HEK293 (cell line): Measurements from ENCODE around the gene RPTN.

Experiments
- EGR2 ChIP-seq: fragments of 450-650 bp; formaldehyde crosslinking; IDR thresholded peaks from 2 replicates; pipeline ENCODE4 v1.5.1; 2016; ENCODE audit warnings: low read depth, missing biosample characterization, missing genetic modification characterization
- IKZF3 ChIP-seq: fragments of 450-650 bp; IDR thresholded peaks from 2 replicates; pipeline ENCODE4 v1.5.0; 2018; ENCODE audit warnings: missing biosample characterization, mild to moderate bottlenecking, missing genetic modification characterization, moderate library complexity
- REPIN1 ChIP-seq: fragments of 450-650 bp; formaldehyde crosslinking; IDR thresholded peaks from 2 replicates; pipeline ENCODE4 v1.5.1; 2017; ENCODE audit warnings: missing biosample characterization, missing genetic modification characterization, low read depth
- SALL2 ChIP-seq: fragments of 450-650 bp; formaldehyde crosslinking; IDR thresholded peaks from 2 replicates; pipeline ENCODE4 v1.5.0; 2017; ENCODE audit warnings: missing biosample characterization, mild to moderate bottlenecking, missing genetic modification characterization, borderline replicate concordance
- SP2 ChIP-seq: fragments of 450-650 bp; formaldehyde crosslinking; IDR thresholded peaks from 2 replicates; pipeline ENCODE4 v1.5.1; 2016; ENCODE audit warnings: missing biosample characterization, missing genetic modification characterization
- SP3 ChIP-seq: fragments of 450-650 bp; formaldehyde crosslinking; IDR thresholded peaks from 2 replicates; pipeline ENCODE4 v1.5.1; 2016; ENCODE audit warnings: missing biosample characterization, missing genetic modification characterization
- YY1 ChIP-seq: fragments of 450-650 bp; formaldehyde crosslinking; IDR thresholded peaks from 2 replicates; pipeline ENCODE4 v1.5.1; 2018; ENCODE audit warnings: missing biosample characterization, missing genetic modification characterization
- ZFP37 ChIP-seq: fragments of 450-650 bp; formaldehyde crosslinking; IDR thresholded peaks from 2 replicates; pipeline ENCODE4 v1.5.1; 2016; ENCODE audit warnings: missing biosample characterization, missing genetic modification characterization
- ZFP69B ChIP-seq: fragments of 450-650 bp; formaldehyde crosslinking; IDR thresholded peaks from 2 replicates; pipeline ENCODE4 v1.5.1; 2016; ENCODE audit warnings: missing biosample characterization, missing genetic modification characterization
- ZNF23 ChIP-seq: fragments of 450-650 bp; formaldehyde crosslinking; IDR thresholded peaks from 2 replicates; pipeline ENCODE4 v1.5.1; 2016; ENCODE audit warnings: missing biosample characterization, missing genetic modification characterization, borderline replicate concordance
- ZNF366 ChIP-seq: fragments of 450-650 bp; formaldehyde crosslinking; conservative IDR thresholded peaks from 2 replicates; pipeline ENCODE4 v1.5.1; 2016; ENCODE audit warnings: missing biosample characterization, missing genetic modification characterization
- ZNF37A ChIP-seq: fragments of 450-650 bp; IDR thresholded peaks from 2 replicates; pipeline ENCODE4 v1.5.1; 2018; ENCODE audit warnings: missing biosample characterization, missing genetic modification characterization
- ZNF521 ChIP-seq: fragments of 450-650 bp; formaldehyde crosslinking; IDR thresholded peaks from 2 replicates; pipeline ENCODE4 v1.5.1; 2017; ENCODE audit warnings: missing biosample characterization, mild to moderate bottlenecking, missing genetic modification characterization
- ZNF585B ChIP-seq: fragments of 450-650 bp; formaldehyde crosslinking; IDR thresholded peaks from 2 replicates; pipeline ENCODE4 v1.5.1; 2016; ENCODE audit warnings: missing biosample characterization, missing genetic modification characterization
- ZNF600 ChIP-seq: fragments of 450-650 bp; formaldehyde crosslinking; IDR thresholded peaks from 2 replicates; pipeline ENCODE4 v1.5.1; 2016; ENCODE audit warnings: missing biosample characterization, missing genetic modification characterization
- ZNF701 ChIP-seq: fragments of 450-650 bp; formaldehyde crosslinking; IDR thresholded peaks from 2 replicates; pipeline ENCODE4 v1.5.1; 2016; ENCODE audit warnings: missing biosample characterization, missing genetic modification characterization
- ZXDB ChIP-seq: fragments of 450-650 bp; formaldehyde crosslinking; IDR thresholded peaks from 2 replicates; pipeline ENCODE4 v1.5.1; 2016; ENCODE audit warnings: missing biosample characterization, missing genetic modification characterization
- TF ChIP-seq, protein P1 (sequence below): fragments of 450-650 bp; formaldehyde crosslinking; IDR thresholded peaks from 2 replicates; pipeline ENCODE4 v1.5.1; 2016; ENCODE audit warnings: missing biosample characterization, missing genetic modification characterization
- TF ChIP-seq, protein P2 (sequence below): fragments of 450-650 bp; formaldehyde crosslinking; IDR thresholded peaks from 2 replicates; pipeline ENCODE4 v1.5.1; 2016; ENCODE audit warnings: missing biosample characterization, missing genetic modification characterization
- TF ChIP-seq, protein P3 (sequence below): fragments of 450-650 bp; formaldehyde crosslinking; IDR thresholded peaks from 2 replicates; pipeline ENCODE4 v1.5.1; 2017; ENCODE audit warnings: missing biosample characterization, missing genetic modification characterization
- TF ChIP-seq, protein P4 (sequence below): fragments of 450-650 bp; formaldehyde crosslinking; conservative IDR thresholded peaks from 2 replicates; pipeline ENCODE4 v1.5.1; 2016; ENCODE audit warnings: low read depth, missing biosample characterization, missing genetic modification characterization
- TF ChIP-seq, protein P5 (sequence below): fragments of 450-650 bp; formaldehyde crosslinking; IDR thresholded peaks from 2 replicates; pipeline ENCODE4 v1.5.1; 2017; ENCODE audit warnings: missing biosample characterization, mild to moderate bottlenecking, missing genetic modification characterization, moderate library complexity

The RPTN gene

DNA sequence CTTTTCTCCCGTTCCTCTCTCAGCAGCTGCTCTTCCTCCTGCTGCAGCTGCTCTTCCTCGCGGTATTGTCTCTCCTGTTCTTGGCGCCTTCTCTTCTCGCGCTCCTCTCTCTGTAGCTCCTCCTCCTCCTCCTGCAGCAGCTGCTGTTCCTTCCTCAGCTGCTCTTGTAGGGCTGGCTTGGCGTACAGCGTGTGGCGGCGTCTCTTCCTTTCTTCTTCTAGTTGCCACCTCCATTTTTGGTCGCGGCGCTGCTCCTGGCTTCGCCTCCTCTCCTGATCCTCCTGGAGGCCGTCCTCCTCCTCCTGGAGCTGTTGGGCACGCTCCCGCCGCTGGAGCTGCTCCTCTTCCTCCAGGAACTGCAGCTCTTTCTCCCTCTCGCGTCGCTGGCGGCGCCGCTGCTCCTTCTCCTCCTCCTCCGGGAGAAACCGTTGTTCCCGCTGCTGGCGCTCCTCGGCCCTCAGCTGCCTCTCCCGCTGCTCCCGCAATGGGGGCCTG is 48.6 kb downstream of the RPTN start (continued):
- TF ChIP-seq, protein P1, sequence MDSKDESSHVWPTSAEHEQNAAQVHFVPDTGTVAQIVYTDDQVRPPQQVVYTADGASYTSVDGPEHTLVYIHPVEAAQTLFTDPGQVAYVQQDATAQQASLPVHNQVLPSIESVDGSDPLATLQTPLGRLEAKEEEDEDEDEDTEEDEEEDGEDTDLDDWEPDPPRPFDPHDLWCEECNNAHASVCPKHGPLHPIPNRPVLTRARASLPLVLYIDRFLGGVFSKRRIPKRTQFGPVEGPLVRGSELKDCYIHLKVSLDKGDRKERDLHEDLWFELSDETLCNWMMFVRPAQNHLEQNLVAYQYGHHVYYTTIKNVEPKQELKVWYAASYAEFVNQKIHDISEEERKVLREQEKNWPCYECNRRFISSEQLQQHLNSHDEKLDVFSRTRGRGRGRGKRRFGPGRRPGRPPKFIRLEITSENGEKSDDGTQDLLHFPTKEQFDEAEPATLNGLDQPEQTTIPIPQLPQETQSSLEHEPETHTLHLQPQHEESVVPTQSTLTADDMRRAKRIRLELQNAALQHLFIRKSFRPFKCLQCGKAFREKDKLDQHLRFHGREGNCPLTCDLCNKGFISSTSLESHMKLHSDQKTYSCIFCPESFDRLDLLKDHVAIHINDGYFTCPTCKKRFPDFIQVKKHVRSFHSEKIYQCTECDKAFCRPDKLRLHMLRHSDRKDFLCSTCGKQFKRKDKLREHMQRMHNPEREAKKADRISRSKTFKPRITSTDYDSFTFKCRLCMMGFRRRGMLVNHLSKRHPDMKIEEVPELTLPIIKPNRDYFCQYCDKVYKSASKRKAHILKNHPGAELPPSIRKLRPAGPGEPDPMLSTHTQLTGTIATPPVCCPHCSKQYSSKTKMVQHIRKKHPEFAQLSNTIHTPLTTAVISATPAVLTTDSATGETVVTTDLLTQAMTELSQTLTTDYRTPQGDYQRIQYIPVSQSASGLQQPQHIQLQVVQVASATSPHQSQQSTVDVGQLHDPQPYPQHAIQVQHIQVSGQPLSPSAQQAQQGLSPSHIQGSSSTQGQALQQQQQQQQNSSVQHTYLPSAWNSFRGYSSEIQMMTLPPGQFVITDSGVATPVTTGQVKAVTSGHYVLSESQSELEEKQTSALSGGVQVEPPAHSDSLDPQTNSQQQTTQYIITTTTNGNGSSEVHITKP (tag by site-specific recombination) = peak; percentile 15; the same call in 1 of the 2 replicates
- peak; percentile 16; the same call in 1 of the 2 replicates for TF ChIP-seq ZFP69B (tag by site-specific recombination)
- TF ChIP-seq, protein P2, sequence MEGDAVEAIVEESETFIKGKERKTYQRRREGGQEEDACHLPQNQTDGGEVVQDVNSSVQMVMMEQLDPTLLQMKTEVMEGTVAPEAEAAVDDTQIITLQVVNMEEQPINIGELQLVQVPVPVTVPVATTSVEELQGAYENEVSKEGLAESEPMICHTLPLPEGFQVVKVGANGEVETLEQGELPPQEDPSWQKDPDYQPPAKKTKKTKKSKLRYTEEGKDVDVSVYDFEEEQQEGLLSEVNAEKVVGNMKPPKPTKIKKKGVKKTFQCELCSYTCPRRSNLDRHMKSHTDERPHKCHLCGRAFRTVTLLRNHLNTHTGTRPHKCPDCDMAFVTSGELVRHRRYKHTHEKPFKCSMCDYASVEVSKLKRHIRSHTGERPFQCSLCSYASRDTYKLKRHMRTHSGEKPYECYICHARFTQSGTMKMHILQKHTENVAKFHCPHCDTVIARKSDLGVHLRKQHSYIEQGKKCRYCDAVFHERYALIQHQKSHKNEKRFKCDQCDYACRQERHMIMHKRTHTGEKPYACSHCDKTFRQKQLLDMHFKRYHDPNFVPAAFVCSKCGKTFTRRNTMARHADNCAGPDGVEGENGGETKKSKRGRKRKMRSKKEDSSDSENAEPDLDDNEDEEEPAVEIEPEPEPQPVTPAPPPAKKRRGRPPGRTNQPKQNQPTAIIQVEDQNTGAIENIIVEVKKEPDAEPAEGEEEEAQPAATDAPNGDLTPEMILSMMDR (tag by site-specific recombination) = peak; percentile 84
- no peak for TF ChIP-seq SALL2 (tag by site-specific recombination)
- TF ChIP-seq, protein P3, sequence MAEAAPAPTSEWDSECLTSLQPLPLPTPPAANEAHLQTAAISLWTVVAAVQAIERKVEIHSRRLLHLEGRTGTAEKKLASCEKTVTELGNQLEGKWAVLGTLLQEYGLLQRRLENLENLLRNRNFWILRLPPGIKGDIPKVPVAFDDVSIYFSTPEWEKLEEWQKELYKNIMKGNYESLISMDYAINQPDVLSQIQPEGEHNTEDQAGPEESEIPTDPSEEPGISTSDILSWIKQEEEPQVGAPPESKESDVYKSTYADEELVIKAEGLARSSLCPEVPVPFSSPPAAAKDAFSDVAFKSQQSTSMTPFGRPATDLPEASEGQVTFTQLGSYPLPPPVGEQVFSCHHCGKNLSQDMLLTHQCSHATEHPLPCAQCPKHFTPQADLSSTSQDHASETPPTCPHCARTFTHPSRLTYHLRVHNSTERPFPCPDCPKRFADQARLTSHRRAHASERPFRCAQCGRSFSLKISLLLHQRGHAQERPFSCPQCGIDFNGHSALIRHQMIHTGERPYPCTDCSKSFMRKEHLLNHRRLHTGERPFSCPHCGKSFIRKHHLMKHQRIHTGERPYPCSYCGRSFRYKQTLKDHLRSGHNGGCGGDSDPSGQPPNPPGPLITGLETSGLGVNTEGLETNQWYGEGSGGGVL = 0 out of 2 replicates have a peak, but pooled peaks have one; percentile 8
- TF ChIP-seq ZNF23 (tag by site-specific recombination) = no peak
- TF ChIP-seq ZXDB (tag by site-specific recombination) = 0 out of 2 replicates have a peak, but pooled peaks have one; percentile 24
- no peak for TF ChIP-seq REPIN1 (tag by site-specific recombination)
- no peak for TF ChIP-seq ZNF521 (tag by site-specific recombination)
- 0 out of 2 replicates have a peak, but pooled peaks have one; percentile 5 for TF ChIP-seq ZNF585B (tag by site-specific recombination)
- 0 out of 2 replicates have a peak, but pooled peaks have one; percentile 34 for TF ChIP-seq ZNF701 (tag by site-specific recombination)
- TF ChIP-seq ZNF366 (tag by site-specific recombination) = peak; percentile 71
- TF ChIP-seq, protein P4, sequence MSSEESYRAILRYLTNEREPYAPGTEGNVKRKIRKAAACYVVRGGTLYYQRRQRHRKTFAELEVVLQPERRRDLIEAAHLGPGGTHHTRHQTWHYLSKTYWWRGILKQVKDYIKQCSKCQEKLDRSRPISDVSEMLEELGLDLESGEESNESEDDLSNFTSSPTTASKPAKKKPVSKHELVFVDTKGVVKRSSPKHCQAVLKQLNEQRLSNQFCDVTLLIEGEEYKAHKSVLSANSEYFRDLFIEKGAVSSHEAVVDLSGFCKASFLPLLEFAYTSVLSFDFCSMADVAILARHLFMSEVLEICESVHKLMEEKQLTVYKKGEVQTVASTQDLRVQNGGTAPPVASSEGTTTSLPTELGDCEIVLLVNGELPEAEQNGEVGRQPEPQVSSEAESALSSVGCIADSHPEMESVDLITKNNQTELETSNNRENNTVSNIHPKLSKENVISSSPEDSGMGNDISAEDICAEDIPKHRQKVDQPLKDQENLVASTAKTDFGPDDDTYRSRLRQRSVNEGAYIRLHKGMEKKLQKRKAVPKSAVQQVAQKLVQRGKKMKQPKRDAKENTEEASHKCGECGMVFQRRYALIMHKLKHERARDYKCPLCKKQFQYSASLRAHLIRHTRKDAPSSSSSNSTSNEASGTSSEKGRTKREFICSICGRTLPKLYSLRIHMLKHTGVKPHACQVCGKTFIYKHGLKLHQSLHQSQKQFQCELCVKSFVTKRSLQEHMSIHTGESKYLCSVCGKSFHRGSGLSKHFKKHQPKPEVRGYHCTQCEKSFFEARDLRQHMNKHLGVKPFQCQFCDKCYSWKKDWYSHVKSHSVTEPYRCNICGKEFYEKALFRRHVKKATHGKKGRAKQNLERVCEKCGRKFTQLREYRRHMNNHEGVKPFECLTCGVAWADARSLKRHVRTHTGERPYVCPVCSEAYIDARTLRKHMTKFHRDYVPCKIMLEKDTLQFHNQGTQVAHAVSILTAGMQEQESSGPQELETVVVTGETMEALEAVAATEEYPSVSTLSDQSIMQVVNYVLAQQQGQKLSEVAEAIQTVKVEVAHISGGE = 0 out of 2 replicates have a peak, but pooled peaks have one; percentile 39
- peak; percentile 29 for TF ChIP-seq IKZF3
- TF ChIP-seq SP3 (tag by site-specific recombination) = peak; percentile 38; the same call in 1 of the 2 replicates
- TF ChIP-seq, protein P5, sequence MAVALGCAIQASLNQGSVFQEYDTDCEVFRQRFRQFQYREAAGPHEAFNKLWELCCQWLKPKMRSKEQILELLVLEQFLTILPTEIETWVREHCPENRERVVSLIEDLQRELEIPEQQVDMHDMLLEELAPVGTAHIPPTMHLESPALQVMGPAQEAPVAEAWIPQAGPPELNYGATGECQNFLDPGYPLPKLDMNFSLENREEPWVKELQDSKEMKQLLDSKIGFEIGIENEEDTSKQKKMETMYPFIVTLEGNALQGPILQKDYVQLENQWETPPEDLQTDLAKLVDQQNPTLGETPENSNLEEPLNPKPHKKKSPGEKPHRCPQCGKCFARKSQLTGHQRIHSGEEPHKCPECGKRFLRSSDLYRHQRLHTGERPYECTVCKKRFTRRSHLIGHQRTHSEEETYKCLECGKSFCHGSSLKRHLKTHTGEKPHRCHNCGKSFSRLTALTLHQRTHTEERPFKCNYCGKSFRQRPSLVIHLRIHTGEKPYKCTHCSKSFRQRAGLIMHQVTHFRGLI = peak; percentile 31; the same call in 1 of the 2 replicates
- no peak for TF ChIP-seq EGR2 (tag by site-specific recombination)
- no peak for TF ChIP-seq ZNF37A
- TF ChIP-seq SP2 (tag by site-specific recombination) = no peak
- TF ChIP-seq ZFP37 (tag by site-specific recombination) = no peak
- TF ChIP-seq YY1 (tag by site-specific recombination) = peak; percentile 53; the same call in 1 of the 2 replicates
- peak; percentile 65; the same call in 1 of the 2 replicates for TF ChIP-seq ZNF600 (tag by site-specific recombination)
